Superior temporal gyrus (tissue), 1 donor: ENCODE measurements around the gene SYNDIG1.

Experiments
- DNase-seq: peaks from one replicate; pipeline ENCODE4 v3.0.0-alpha.2; 2016; ENCODE audit errors: extremely low spot score

SYNDIG1 gene

DNA sequence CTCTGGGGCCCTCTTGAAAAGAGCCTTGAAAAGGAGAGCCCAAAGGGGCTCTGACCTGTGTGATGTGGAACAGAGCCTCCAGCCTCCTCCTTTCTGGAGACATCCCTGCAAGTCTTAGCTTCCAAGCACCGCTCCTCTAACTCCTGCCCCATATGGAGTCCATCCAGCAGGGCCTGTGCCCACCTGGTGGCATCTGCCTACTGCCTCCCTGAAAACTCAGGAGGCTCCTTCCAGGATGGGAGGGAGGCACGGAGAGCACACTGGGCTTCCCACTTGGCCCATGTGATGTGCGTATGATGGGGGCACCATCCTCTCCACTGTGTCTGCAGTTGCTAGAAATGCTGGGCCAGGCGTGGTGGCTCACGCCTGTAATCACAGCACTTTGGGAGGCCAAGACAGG, 98.1 kb downstream of the SYNDIG1 start:
- DNase-seq = no peak

DNA sequence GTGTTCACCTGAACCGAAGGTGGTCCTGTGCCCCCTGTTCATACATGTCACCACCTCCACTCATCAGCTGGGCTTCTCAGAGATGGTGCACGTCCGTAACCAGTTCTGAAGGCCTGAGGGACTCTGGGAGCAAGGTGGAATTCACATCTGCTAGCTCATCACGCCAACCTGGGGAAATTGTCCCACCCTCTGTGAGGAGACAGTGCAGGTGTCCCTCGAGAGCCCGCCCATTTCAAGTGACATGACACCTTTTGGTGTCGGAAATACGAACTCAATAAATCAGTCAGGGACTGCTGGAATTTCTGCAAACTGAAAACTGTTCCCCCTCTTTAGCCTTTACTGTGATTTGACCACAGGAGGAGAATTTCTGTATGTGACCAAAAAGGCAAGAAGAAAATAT, 99.4 kb downstream of the SYNDIG1 start:
- DNase-seq = no peak

DNA sequence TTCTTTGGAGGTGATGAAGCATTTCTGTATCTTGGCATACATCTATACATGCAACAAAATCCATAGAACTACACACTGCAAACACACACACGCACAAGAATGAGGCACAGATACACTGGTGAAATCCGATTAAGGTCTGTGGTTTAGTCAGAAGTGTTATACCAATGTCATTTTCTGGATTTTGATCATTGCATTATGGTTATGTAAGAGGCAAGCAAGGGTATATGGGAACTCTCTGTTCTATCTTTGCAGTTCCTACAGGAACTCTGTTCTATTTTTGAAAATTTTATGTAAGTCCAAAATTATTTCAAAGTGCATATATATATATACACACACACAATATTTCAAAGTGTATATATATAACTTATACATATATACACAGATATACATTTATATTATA, 101.7 kb downstream of the SYNDIG1 start:
- DNase-seq = peak; percentile 71

DNA sequence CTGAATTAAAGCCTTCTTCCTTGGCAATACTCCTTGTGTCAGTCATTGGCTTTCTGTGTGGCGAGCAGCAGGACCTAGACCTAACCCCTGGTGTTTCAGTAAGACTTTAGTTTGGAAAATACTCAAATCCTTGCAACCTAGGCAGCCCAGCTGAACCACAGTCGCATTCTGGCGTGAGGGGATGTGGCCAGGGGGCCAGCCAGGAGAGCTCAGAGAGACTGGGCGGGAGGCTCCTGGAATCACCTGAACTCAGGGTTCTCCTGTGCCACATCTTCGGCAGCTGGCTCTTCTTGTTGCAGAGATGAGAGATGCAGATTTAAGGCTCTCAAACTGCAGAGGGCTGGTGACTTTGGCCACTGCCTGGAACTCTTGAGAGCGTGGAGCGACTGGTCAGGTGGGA, 102.7 kb downstream of the SYNDIG1 start:
- DNase-seq = no peak

DNA sequence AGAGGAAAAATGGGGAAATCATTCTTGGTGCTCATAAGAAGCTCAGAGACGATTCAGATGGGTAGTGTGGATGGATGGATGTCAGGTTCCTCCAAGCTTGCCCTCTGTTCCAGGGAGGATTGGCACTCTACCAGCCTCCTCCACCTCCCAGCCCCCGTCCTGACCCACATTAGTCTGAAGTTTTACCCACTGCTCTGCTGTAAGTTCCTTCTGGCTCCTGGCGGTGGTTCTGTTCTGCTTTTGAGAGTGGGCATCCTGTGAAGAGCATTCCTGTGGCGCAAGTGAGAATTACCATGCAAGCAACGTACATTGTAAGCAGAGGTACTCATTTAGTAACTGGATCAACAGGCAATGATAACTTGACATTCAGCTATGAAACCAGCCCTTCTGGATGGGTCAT, 103.4 kb downstream of the SYNDIG1 start:
- no peak for DNase-seq

DNA sequence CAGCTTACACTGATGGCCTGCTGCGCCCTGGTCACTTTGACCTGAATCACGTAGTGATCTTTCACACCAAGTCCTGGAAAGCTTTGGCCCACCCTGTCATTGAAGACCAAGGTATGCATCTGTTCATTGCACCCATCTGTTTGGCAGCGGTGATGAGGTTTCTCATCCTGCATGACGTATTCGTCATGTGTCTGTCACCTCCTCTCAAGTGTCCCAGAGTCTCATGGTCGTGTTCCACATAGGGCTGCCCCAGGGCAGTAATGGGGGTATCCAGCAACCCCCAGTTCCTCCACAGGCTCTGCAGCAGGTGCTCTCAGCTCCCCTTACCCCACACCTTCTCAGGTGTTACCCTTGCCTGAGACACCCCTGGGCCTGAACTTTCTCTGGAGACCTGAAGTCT, 104.1 kb downstream of the SYNDIG1 start:
- no peak for DNase-seq

DNA sequence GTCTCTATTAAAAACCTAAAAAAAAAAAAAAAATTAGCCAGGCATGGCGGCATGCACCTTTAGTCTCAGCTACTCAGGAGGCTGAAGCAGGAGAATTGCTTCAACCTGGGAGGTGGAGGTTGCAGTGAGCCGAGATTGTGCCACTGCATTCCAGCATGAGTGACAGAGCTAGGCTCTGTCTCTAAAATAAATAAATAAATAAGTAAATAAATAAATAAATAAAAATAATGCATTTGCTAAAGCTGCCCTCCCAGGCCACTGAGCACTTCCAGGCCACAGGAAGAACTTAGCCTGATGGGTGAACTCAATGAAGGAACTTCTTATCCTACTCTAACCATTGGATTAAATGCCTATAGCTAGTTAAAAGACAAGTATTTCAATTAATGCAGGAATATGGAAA, 104.9 kb downstream of the SYNDIG1 start:
- DNase-seq = no peak

DNA sequence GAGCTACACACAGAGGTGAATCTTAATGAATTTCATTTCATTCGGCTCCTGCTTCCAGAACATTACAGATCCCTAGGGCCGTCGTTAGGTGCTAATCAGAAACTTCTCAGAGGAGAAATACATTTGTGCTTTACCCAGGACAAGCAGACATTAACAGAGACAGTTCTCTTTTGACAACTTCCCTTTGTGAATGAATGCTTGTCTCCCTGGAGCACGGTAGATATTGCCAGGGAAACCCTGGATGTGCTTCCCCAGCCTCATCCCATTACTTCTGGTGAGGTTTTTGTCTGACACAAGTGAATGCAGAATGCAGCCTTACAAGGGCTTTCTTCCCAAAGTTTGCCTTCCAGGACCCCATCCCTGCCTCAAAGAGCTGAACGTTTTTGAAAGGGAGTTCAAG, 105.4 kb downstream of the SYNDIG1 start:
- no peak for DNase-seq

DNA sequence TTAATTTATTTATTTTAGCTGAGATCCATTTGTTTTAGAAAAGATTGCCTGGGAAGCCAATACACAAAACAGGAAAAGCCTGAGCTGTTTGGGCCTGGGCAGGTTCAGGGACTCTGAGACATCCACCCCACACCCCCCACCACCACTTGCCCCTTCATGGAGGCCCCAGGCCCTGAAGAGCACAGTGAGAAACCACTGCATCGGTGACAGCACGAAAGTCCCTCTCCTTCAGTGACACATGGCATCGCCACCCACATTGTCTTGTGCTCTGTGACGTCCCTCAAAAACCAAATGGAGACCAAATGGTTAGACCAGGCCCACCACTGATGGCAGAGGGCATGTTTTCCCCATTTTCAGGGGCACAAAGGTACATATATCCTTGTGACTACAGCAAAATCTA, 106.4 kb downstream of the SYNDIG1 start:
- DNase-seq = no peak

DNA sequence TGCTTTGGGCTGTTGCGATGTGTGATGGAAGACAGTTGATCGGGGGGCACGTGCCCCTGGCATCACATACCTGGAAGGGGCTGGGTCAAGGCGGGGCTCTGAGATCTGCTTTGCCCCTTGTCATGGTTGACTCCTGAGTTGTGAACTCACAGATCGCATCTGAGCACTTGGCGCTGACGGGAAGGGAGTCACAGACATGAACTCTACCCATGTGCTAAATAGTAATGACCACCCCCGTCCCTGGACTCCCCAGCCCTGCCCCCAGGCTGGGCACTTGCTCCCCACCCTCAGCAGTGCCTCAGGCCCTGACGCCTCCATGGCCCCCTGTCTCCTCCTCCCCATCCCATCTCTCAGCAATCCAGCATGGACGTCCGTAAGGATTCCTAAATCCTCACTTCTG, 107.0 kb downstream of the SYNDIG1 start:
- DNase-seq = no peak

DNA sequence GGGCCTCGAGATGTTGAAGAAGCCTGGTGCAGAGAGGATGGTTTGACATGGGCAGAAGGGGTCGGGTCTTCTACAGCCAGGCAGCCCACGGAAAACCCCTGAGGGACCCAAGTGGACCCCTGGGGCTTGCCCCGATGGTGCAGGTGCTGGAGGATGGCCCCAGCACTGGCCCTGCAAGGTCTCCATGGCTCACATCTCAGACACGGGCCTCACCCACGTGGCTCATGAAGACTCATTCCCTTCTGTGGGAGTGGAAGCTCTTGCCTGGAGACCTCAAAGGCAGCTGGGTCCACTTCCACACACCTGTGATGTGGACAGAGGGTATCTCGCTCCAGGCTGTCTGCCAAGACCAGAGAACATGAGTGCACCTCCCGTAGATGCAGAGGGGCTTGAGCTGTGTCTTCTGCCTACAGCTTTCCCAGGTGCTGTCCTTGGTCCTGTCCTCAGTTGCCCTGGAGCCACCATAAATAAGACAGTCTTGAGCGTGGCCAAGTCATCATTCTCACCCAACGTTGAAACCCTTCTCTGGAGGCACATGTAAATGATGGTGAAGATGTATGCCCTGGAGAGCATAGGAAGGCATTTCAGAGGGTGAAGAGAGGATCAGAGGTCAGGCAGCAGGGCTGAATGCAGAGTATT, 108.0 kb downstream of the SYNDIG1 start:
- DNase-seq = no peak

DNA sequence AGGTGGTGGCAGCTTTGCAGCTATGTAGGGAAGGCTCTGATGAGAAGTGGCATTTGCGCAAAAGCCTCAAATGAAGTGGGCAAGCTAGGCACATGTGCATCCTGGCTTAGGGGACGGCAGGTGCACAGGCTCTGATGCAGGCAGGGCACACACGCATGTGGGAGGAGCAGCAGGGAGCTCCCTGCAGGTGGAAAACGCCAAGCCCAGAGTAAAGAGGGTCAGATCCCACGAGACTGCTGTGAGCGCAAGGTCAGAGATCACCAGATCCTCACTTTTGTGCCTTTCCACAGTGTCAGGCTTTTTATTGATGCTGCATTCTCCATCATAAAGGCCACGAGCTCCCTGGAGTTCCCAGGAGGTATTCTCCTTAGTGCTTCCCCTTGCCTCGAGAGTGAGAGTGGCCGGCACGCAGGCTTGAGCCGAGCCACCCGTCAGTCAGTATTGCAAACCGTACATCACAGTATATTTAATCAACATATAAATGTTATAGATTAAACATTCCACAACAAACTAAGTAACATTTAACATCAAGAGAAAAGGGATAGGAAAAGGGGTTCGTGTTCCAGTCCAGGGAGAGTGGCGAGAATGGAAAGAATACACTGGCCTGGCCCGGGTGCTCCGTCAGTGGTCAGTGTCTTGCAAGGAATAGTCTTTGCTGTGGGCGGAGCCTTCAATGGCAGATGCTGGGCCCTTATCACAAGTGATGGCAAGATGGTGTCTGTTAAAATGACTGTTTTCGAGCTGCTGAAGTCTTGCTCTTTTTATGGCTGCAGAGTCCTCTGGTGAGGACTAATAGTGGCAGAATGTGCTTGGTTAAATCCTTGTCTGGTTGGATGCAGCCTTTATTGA, 109.4 kb downstream of the SYNDIG1 start:
- DNase-seq = no peak

DNA sequence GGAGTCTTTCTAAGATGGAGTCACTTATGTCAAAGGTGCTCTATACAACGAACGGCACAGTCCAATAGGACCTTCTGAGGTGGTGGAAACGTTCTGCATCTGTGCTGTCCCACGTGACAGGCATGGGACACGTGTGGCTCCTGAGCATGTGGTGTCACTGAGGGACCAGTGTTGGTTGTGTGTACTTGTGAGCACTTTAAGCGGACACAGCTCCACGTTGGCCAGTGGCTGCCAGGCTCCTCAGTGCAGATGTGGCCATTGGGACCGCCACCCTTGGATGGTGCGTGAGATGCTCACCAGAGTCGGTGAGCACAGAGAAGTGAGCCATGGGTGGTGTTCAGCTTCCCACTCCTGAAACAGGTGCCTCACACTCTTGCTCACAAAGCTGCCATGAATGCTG, 110.0 kb downstream of the SYNDIG1 start:
- DNase-seq = no peak

DNA sequence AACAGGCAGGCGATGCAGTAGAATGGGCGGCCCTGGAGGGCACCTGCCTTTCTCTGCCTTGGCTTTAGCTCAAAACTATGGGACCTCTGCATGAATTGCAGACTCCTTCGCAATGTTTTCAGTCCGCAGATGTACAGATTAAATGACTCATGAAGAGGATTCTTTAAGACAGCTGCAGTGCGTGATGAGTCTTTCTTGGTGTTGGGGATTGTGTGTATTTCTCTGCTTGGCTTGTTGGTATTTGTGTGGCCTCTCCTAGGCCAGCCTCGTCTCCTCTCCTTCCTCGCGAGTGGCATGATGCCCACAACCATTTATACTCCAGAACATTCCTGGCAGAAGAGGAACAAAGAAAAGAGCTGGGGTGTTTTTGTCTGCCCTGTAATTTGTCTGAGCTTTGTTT, 110.6 kb downstream of the SYNDIG1 start:
- no peak for DNase-seq

DNA sequence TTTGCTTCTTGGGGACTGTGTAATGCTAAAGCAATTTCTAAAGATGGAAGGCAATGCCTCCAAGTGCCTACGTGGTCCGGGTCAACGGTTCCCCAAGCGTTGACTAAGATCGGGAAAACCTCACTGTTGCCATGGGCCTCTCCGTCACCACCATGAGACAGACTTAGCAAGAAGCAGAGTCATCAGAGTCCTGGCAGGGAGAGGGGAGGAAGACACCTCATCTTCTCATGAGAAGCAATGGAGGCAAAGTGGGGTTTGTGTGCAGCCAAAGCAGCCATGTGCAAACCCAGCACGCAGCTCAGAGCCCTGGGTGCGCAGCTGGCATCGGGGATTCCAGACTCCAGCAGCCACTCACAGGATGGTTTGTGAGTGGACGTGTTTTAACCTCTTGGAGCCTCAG, 111.4 kb downstream of the SYNDIG1 start:
- peak; percentile 49 for DNase-seq

DNA sequence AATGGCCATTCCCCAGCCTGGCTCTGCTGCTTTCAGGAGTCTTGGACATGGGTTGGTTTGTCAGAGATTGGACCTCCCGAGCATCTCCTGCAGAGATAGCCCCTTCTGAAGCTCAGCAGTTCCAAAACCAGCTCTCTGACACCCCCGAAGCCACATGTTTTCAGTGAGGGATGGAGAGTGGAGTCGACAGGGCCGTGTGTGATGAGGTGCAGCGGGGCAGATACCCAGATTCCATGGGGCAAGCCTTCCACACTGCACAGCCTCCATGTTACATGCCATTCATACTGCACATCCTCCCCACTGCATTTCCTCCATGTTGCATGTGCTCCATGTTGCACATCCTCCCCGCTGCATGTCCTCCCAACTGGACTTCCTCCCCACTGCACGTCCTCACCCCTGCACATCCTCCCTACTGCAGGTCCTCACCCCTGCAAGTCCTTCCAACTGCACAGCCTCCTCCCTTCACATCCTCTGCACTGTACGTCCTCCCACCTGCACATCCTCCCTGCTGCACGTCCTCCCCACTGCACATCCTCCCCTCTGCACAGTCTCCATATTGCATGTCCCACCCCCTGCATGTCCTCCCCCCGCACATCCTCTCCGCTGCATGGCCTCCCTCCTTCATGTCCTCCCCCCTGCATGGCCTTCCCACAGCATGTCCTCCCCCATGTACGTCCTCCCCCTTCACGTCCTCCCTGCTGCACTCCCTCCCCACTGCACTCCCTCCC, 112.2 kb downstream of the SYNDIG1 start:
- DNase-seq = no peak

DNA sequence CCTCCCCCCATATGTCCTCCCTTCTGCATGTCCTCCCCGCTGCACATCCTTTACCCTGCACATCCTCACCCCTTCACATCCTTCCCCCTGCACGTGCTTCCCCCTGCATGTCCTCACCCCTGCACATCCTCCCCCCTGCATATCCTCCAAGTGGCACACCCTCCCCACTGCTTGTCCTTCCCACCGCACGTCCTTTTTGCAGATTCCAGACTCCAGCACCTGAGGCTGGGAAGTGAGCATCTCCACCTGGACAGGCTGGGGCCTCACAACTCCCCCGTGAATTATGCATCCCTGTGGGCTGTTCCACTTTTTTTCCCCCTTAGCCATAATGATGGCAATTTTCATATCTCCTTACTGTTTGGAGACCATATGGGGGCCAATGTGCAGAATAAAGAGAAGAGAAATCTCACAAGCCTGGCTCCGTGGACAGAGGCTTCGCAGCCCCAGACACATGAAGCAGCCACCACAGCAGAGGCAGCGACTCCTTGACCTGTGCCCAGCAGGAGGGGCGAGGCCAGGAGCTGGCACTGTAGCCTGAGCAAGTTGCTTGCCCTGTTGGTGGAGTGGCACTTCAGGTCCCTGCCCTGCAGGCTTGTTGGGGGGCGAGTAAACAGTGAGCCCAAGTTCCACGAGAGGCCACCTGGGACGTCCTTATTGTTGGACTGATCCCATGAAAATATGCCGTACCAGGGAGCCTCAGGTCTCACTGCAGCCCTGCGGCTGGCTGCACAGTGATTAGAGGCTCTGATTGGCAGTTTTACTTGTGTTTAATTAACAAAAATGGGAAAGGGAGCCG, 113.1 kb downstream of the SYNDIG1 start:
- no peak for DNase-seq

DNA sequence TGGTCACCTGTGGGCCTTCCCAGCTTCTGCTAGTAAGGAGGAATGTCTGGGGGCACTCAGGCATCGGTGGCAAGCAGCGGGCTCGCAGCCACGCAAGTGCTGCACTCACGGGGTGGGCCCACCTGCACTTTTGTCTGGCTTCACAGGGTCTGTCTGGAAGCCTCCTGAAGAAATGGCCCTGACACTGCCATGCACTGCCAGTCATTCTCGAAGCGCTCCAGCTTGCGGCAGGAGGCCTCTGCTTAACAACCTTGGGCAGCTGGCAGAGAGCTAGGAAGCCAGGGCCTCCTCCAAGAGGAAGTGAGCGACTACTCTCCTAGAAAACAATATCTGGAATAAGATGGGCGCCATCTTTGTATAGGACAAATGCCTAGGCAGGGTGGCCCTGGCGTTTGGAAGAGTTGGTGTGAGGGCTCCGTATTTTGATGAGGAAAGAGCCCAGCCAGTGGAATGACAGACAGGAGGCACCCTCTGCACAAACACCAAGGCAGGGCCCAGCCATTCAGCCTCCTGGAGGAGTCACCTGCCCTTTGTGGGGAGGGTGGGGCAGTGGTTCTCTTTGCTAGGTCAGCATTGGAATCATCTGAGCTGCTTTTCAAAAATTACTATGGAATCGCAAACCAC, 113.9 kb downstream of the SYNDIG1 start:
- no peak for DNase-seq

DNA sequence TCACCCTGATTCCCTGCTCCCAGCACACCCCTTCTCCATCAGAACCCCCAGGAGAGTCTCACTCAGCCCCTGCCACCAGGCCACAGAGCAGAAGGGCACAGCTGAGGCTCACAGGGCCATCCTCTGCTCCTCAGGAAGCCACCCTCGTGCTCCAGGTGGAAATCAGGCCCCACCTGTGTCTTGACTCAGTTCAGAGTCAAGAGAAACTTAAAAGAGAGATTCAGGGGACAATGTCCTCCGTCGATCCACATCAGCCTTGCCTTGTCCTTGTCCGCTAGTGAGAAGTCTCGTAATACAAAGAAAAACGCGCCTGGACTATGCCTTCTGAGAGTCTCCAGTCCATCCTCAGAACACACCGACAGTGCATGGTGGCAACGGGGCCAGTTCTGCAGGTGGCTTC, 114.6 kb downstream of the SYNDIG1 start:
- DNase-seq = no peak

DNA sequence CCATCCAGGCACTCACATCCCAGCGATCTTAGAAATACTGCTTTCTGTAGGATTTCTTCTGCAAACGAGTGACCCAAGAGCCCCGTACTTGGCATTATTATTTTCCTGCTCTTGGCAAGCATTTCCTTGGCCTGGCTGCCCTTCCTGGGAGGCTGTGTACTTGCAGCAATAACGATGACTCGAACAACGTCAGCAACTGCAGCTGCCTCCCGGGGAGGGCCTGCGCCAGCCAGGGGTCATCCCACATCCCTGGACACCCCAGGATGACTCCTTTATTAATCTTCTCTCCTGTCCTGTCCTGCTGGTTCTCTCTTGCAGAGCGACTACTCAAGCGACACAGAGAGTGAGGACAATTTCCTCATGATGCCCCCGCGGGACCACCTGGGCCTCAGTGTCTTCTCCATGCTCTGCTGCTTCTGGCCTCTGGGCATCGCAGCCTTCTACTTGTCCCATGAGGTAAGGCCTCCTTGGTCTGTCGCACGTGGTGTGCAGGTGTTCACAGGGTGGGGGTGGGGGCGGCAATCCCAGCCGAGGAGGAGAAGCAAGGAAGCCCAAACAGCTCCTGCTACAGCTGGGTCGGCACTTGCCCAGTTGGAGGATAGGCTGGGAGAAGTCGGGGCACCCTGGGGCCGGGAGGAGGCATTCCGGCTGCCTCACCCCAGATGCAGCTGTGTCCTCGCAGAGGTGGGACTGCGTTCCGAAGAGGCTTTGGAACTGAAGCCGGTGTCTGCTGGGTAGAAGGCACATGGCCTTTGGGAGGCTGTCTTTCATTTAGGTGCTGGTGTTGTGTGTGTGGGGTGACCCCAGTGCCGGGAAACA, 115.3 kb downstream of the SYNDIG1 start:
- no peak for DNase-seq
